Left ventricle myocardium inferior (tissue), 1 donor: ENCODE results near the gene SCAF8. TPM values are rescaled to one million over a fixed set of nuclear protein-coding genes. Genes with fewer than 3 reads are reported as not detected.

Experiments
- DNase-seq: peaks from one replicate; pipeline ENCODE4 v3.0.0-alpha.2; 2020
- H3K27ac ChIP-seq: fragments of 200-600 bp; replicated peaks from 2 replicates; pipeline ENCODE4 v1.8.0; 2021
- H3K27me3 ChIP-seq: fragments of 200-600 bp; 2 replicates; pipeline ENCODE4 v1.8.0; 2021; ENCODE audit warnings: low read depth
- H3K36me3 ChIP-seq: fragments of 200-600 bp; 2 replicates; pipeline ENCODE4 v1.8.0; 2021
- H3K4me1 ChIP-seq: fragments of 200-600 bp; 2 replicates; pipeline ENCODE4 v1.8.0; 2021
- H3K4me3 ChIP-seq: fragments of 200-600 bp; 2 replicates; pipeline ENCODE4 v1.8.0; 2021; ENCODE audit warnings: mild to moderate bottlenecking, moderate library complexity
- H3K9me3 ChIP-seq: fragments of 200-600 bp; replicated peaks from 2 replicates; pipeline ENCODE4 v1.8.0; 2021
- intact Hi-C: fragments of 100-400 bp; cut with micrococcal nuclease; formaldehyde crosslinking; loops from one replicate; pipeline ENCODE4 v1.11.0; 2022
- total RNA-seq: library from RNA; stranded (reverse); fragmentation: NEBNext Ultra II Directional; extraction: Animal tissue kit (Norgen Biotek cat#: 25700); gene quantifications from one replicate; pipeline ENCODE4 v1.2.1, GENCODE V29; 2021
- TF ChIP-seq, protein P1 (sequence below): fragments of 200-600 bp; IDR thresholded peaks from 2 replicates; pipeline ENCODE4 v1.8.0; 2021; ENCODE audit warnings: antibody characterized with exemption, mild to moderate bottlenecking, borderline replicate concordance
- donor health status: DM: no; HTN: yes; CAD: no; lungs with severe emphysema.

Gene SCAF8
- total RNA-seq, 1 donor from 2014 or later: 54.2 TPM

DNA sequence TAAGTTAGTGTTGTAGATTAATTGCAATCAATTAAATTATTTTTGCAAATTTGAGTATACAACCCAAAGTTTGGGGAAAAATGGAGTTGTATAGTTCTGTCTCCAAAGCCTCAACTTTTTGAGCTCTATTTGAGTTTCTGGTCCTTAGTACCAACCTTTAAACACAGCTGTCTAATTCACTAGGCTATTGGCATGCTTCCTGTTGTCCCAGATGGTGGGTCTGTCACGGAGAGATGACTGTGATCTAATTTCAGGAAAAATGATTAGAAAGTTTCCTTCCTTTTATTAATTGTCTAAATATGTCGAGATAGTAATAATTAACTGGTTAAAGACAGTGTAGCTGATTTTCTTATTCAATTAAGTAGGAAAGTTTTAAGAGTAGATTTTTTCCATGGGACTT, 109.6 kb downstream of the SCAF8 start:
- Histone ChIP-seq H3K4me1 (peaks cover 26% of the 10 kb centered on the region), H3K27me3 (no peaks in the 10 kb centered on the region), H3K4me3 (no peak overlapping the region), H3K36me3 (peaks cover 9% of the 10 kb centered on the region), H3K27ac (peak overlapping the region; percentile 27), H3K9me3 (no peaks in the 10 kb centered on the region)
- TF ChIP-seq, protein P1, sequence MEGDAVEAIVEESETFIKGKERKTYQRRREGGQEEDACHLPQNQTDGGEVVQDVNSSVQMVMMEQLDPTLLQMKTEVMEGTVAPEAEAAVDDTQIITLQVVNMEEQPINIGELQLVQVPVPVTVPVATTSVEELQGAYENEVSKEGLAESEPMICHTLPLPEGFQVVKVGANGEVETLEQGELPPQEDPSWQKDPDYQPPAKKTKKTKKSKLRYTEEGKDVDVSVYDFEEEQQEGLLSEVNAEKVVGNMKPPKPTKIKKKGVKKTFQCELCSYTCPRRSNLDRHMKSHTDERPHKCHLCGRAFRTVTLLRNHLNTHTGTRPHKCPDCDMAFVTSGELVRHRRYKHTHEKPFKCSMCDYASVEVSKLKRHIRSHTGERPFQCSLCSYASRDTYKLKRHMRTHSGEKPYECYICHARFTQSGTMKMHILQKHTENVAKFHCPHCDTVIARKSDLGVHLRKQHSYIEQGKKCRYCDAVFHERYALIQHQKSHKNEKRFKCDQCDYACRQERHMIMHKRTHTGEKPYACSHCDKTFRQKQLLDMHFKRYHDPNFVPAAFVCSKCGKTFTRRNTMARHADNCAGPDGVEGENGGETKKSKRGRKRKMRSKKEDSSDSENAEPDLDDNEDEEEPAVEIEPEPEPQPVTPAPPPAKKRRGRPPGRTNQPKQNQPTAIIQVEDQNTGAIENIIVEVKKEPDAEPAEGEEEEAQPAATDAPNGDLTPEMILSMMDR: no peak
- intact Hi-C loops: no loop called here
- DNase-seq: no peak

DNA sequence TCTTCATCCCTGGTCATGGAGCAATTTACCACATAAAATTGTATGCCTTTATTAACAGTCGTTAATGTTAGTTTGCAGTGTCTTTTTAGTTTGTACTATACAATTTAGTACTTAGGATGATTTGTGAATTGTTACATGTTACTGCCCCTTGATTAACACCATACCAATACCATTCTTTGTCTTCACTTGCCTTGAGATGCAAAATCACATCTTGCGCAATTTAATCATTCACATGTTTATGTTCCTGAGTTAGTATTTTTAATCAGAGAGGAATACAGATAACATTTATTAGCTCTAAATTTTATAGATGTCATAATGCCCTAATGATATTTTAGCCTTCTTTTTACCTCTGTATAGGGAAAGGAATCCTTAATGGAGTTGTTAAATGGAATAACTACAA, 114.1 kb downstream of the SCAF8 start:
- intact Hi-C loops: no loop called here
- peaks cover 36% of the 10 kb centered on the region for H3K4me1 ChIP-seq
- H3K27ac ChIP-seq: no peak overlapping the region
- no peaks in the 10 kb centered on the region for H3K36me3 ChIP-seq
- H3K9me3 ChIP-seq: no peaks in the 10 kb centered on the region
- no peak for DNase-seq
- H3K4me3 ChIP-seq: no peak overlapping the region
- H3K27me3 ChIP-seq: no peaks in the 10 kb centered on the region
- TF ChIP-seq, protein P1: no peak

- Histone ChIP-seq H3K9me3 (no peaks in the 10 kb centered on the region), H3K27ac (no peak overlapping the region), H3K27me3 (no peaks in the 10 kb centered on the region), H3K4me3 (no peak overlapping the region), H3K4me1 (peaks cover 24% of the 10 kb centered on the region), H3K36me3 (no peaks in the 10 kb centered on the region)
- intact Hi-C loops: no loop called here
- DNase-seq: no peak
- TF ChIP-seq, protein P1: no peak
Observed at GRCh38 chr6:154848580-154848979, 115.4 kb downstream of the SCAF8 start.

DNA sequence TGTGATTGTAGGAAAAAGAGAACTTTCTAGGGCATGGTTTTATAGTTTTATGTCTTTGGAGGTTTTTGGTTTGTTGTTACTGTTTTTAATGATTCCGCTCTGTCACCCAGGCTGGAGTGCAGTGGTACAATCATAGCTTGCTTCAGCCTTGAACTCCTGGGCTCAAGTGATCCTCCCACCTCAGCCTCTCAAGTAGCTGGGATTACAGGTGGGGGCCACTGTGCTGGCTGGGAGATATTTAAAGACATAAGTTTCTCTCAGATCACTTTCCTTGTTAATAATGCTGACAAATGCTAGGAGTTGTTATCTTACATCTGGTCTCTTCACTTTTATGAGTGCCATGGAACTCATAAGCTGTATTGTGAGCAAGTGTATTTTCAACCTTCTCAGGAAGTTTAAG, 116.3 kb downstream of the SCAF8 start:
- TF ChIP-seq, protein P1: no peak
- no peak overlapping the region for H3K27ac ChIP-seq
- no peaks in the 10 kb centered on the region for H3K27me3 ChIP-seq
- no peak overlapping the region for H3K4me3 ChIP-seq
- H3K36me3 ChIP-seq: no peaks in the 10 kb centered on the region
- peaks cover 15% of the 10 kb centered on the region for H3K4me1 ChIP-seq
- DNase-seq: no peak
- no peaks in the 10 kb centered on the region for H3K9me3 ChIP-seq
- intact Hi-C loops: no loop called here

- H3K27ac ChIP-seq: no peak overlapping the region
- no peaks in the 10 kb centered on the region for H3K27me3 ChIP-seq
- H3K9me3 ChIP-seq: no peaks in the 10 kb centered on the region
- DNase-seq: no peak
- intact Hi-C loops: no loop called here
- no peak overlapping the region for H3K4me3 ChIP-seq
- peaks cover 14% of the 10 kb centered on the region for H3K4me1 ChIP-seq
- TF ChIP-seq, protein P1: no peak
- no peaks in the 10 kb centered on the region for H3K36me3 ChIP-seq
Observed at GRCh38 chr6:154852687-154853086, 119.5 kb downstream of the SCAF8 start.

DNA sequence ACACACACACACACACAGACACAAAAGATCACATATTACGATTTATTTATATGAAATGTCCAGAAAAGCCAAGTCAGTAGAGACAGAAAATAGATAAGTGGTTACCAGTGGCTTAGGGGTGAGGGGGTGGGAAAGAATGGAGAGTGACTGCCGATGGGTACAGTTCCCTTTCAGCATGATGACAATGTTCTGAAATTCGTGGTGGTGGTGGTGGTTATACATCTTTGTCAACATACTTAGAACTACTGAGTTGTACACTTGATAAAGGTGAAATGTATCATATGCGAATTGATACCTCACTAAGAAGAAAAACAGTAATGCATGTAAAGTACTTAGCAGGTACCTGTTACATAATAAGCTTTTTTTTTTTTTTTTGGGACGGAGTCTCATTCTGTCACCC, 124.3 kb downstream of the SCAF8 start:
- DNase-seq: no peak
- no peaks in the 10 kb centered on the region for H3K27me3 ChIP-seq
- no peaks in the 10 kb centered on the region for H3K9me3 ChIP-seq
- intact Hi-C loops: no loop called here
- H3K4me3 ChIP-seq: no peak overlapping the region
- no peaks in the 10 kb centered on the region for H3K36me3 ChIP-seq
- H3K27ac ChIP-seq: no peak overlapping the region
- TF ChIP-seq, protein P1: no peak
- H3K4me1 ChIP-seq: peaks cover 5% of the 10 kb centered on the region
